ENCODE data around the gene ZNF780B. TPM values are rescaled to one million over a fixed set of nuclear protein-coding genes. Genes with fewer than 3 reads are reported as not detected.
"Not testable (repeated sequence)": the region's sequence is repeated elsewhere in the genome, so short reads cannot be mapped to it uniquely, and the experiment has no call there.

ZNF780B gene
- 7.8 and 9.6 TPM in 2 replicates for total RNA-seq (2014; rRNA removed; shearing (Covaris generic))

- peak; percentile 72 for DNase-seq (ENCODE audit: low read depth)
Observed at GRCh38 chr19:40055832-40056504, at the start of gene ZNF780B. ZNF780B (minus strand) TSS chr19:40056231; CDS start chr19:40050332, 5,899 bp downstream.

- DNase-seq (ENCODE audit: low read depth), result no peak
Observed at GRCh38 chr19:40104754-40105153, 48.7 kb upstream of the ZNF780B start.

- DNase-seq (ENCODE audit: low read depth), result no peak
Observed at GRCh38 chr19:40103600-40103999, 47.6 kb upstream of the ZNF780B start.

GRCh38 chr19:40101813-40102212 is 45.8 kb upstream of the ZNF780B start:
- DNase-seq (ENCODE audit: low read depth), result no peak

- DNase-seq (ENCODE audit: low read depth), result no peak
Observed at GRCh38 chr19:40093416-40093815, 37.4 kb upstream of the ZNF780B start.

- DNase-seq (ENCODE audit: low read depth), result no peak
Observed at GRCh38 chr19:40091205-40092129, 35.4 kb upstream of the ZNF780B start.

GRCh38 chr19:40090241-40091204 is 34.5 kb upstream of the ZNF780B start, which contains the start of gene ZNF780A:
ZNF780A (minus strand) TSS chr19:40090943; CDS start chr19:40084753, 6,190 bp downstream.
- peak; percentile 77 for DNase-seq (ENCODE audit: low read depth)

- peak; percentile 69 for DNase-seq (ENCODE audit: low read depth)
Observed at GRCh38 chr19:40089462-40089861, 33.4 kb upstream of the ZNF780B start.

GRCh38 chr19:40088299-40089047 is 32.4 kb upstream of the ZNF780B start:
- no peak for DNase-seq (ENCODE audit: low read depth)

- DNase-seq (ENCODE audit: low read depth), result no peak
Observed at GRCh38 chr19:40084948-40085347, 28.9 kb upstream of the ZNF780B start.

- DNase-seq (ENCODE audit: low read depth), result no peak
Observed at GRCh38 chr19:40081411-40081810, 25.4 kb upstream of the ZNF780B start.

GRCh38 chr19:40080289-40080688 is 24.3 kb upstream of the ZNF780B start:
- no peak for DNase-seq (ENCODE audit: low read depth)

- DNase-seq (ENCODE audit: low read depth), result no peak
Observed at GRCh38 chr19:40078377-40078776, 22.3 kb upstream of the ZNF780B start.

- DNase-seq (ENCODE audit: low read depth), result no peak
Observed at GRCh38 chr19:40070058-40070457, 14.0 kb upstream of the ZNF780B start.

GRCh38 chr19:40059624-40060023 is 3.6 kb upstream of the ZNF780B start:
- no peak for DNase-seq (ENCODE audit: low read depth)

- no peak for DNase-seq (ENCODE audit: low read depth)
Observed at GRCh38 chr19:40057166-40057565, 1.1 kb upstream of the ZNF780B start.

- no peak for DNase-seq (ENCODE audit: low read depth)
Observed at GRCh38 chr19:40056505-40056904, 474 bp upstream of the ZNF780B start.

- DNase-seq (ENCODE audit: low read depth), result no peak
Observed at GRCh38 chr19:40055049-40055448, 982 bp downstream of the ZNF780B start.

GRCh38 chr19:40054632-40055031 is 1.4 kb downstream of the ZNF780B start:
- DNase-seq (ENCODE audit: low read depth), result no peak

GRCh38 chr19:40053491-40053890 is 2.5 kb downstream of the ZNF780B start:
- DNase-seq (ENCODE audit: low read depth), result no peak

GRCh38 chr19:40041718-40042117 is 14.3 kb downstream of the ZNF780B start:
- not testable (repeated sequence) for DNase-seq (ENCODE audit: low read depth)

All from RPMI7951 (cell line).